Naive B cell (primary cell): ENCODE measurements around the gene MTURN. TPM values are rescaled to one million over a fixed set of nuclear protein-coding genes. Genes with fewer than 3 reads are reported as not detected.

ENCODE experiments used
- ATAC-seq, 2 donors: fragments of 150-1000 bp; cut with Tn5 transposase; 2 replicates each; pipeline ENCODE4 v1.10.0; 2021; ENCODE audit warnings: low read depth in 2 of 2, mild to moderate bottlenecking in 2 of 2, moderate library complexity in 2 of 2
- DNase-seq: peaks from one replicate; pipeline ENCODE4 v3.0.0; 2022
- H3K27ac Mint-ChIP-seq, 6 donors: one replicate each; pipeline ENCODE4 v1.8.0; 2020 to 2022; ENCODE audit warnings: mild to moderate bottlenecking in 6 of 6, mixed read lengths in 6 of 6, moderate library complexity in 5 of 6, inconsistent platforms in 2 of 6
- H3K27me3 Mint-ChIP-seq, 3 donors: one replicate each; pipeline ENCODE4 v1.8.0; 2021 to 2022; ENCODE audit warnings: mixed read lengths in 3 of 3, mild to moderate bottlenecking in 1 of 3
- H3K36me3 Mint-ChIP-seq, 2 donors: one replicate each; pipeline ENCODE4 v1.8.0; 2020 to 2022; ENCODE audit warnings: mixed read lengths in 2 of 2, inconsistent platforms in 1 of 2, mild to moderate bottlenecking in 1 of 2
- H3K4me1 Mint-ChIP-seq, 3 donors: one replicate each; pipeline ENCODE4 v1.8.0; 2020 to 2022; ENCODE audit warnings: mixed read lengths in 3 of 3, inconsistent platforms in 1 of 3, mild to moderate bottlenecking in 1 of 3, moderate library complexity in 1 of 3
- H3K4me3 Mint-ChIP-seq, 8 donors: one replicate each; pipeline ENCODE4 v1.8.0; 2020 to 2022; ENCODE audit warnings: mild to moderate bottlenecking in 8 of 8, mixed read lengths in 8 of 8, moderate library complexity in 8 of 8, inconsistent platforms in 2 of 8
- H3K9me3 Mint-ChIP-seq, 7 donors: one replicate each; pipeline ENCODE4 v1.8.0; 2020 to 2022; ENCODE audit warnings: mixed read lengths in 7 of 7, mild to moderate bottlenecking in 5 of 7, inconsistent platforms in 2 of 7, moderate library complexity in 1 of 7
- polyA plus RNA-seq, 6 donors: library from polyadenylated mRNA; unstranded; fragments of 300-500 nt; fragmentation: Illumina TruSeq; gene quantifications; one replicate each; pipeline ENCODE4 v1.2.3, GENCODE V29; 2021; ENCODE audit warnings: low read depth in 6 of 6

Gene MTURN
- polyA plus RNA-seq, 6 donors from 2014 or later, result 3.1 to 8.3 (median 4.7) TPM

DNA sequence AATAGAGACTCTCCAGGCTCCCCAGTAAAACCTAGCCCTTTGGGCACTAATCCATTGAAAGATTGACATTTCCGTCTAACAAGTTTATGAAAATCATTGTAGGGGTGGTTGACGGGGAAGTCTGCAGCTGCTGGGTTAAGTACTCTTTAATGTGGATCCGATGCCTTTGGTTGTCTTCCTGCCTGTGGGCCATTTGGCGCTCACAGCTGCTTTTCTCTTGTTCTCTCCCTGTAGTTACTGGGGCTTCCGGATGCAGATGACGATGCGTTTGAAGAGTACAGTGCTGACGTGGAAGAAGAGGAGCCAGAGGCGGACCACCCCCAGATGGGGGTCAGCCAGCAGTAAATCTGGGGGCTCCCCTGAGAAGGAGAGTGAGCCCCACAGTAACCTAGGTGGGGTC, 22.4 kb downstream of the MTURN start:
- Mint-ChIP-seq H3K4me1 (peaks cover 24 to 28% (median 26%) of the 10 kb centered on the region in 3 donors), H3K27me3 (peaks cover 0 to 4% (median 0%) of the 10 kb centered on the region in 3 donors), H3K4me3 (no peak overlapping the region), H3K27ac (no peak overlapping the region), H3K36me3 (no peaks in the 10 kb centered on the region), H3K9me3 (no peaks in the 10 kb centered on the region)
- ATAC-seq (no peak), DNase-seq (no peak)

DNA sequence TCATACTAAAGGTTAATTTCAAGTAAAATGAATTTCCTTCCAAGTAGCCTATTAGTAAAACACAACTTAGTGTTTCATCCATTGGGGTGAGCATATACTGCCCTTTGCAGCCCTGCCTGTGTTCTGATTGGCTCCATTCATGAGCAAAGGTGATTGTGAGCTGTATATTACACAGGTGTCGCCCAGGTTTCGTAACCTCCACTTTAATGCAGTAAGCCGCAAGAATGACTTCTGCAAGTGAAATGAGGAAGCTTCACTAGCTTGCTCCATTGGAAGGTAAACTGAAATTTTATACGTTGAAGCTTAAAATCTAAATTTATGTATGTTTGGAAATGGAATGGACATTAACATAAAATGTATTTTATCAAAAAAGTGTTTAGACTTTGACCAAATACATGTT, 24.4 kb downstream of the MTURN start:
- Mint-ChIP-seq H3K36me3 (no peaks in the 10 kb centered on the region), H3K9me3 (no peaks in the 10 kb centered on the region), H3K27me3 (peaks cover 0 to 4% (median 0%) of the 10 kb centered on the region in 3 donors), H3K27ac (peak overlapping the region in 3 of 6 donors; percentile 39 to 51 (median 47)), H3K4me1 (peaks cover 43 to 46% (median 44%) of the 10 kb centered on the region in 3 donors), H3K4me3 (peak overlapping the region; percentile 17 to 77 (median 56))
- peak; percentile 79 to 83 for ATAC-seq
- peak; percentile 19 for DNase-seq

DNA sequence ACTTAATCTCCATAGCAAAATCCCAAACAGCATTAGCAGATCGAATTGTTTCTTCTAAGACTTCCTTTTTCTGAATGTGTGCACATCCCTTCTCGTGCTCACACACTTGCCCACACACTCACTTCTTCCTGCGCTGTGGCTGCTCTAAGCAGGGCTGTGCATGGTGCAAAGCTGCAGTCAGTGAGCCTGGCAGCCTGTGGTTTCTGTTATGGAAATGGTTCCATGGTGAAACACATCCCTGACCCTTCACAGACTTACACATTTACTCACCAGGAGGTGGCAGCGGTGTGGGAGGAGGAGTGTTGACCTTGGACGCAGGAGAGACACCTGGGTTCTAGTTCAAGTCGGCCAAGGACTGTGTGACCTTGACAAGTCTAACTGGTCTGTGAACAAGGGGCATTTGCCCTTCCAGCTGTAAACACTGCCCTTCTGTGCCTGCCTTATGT, 24.9 kb downstream of the MTURN start:
- H3K27me3 Mint-ChIP-seq, result peaks cover 0 to 4% (median 0%) of the 10 kb centered on the region in 3 donors
- H3K36me3 Mint-ChIP-seq, result no peaks in the 10 kb centered on the region
- H3K4me1 Mint-ChIP-seq, result peaks cover 44 to 50% (median 49%) of the 10 kb centered on the region in 3 donors
- no peak for DNase-seq
- H3K9me3 Mint-ChIP-seq, result no peaks in the 10 kb centered on the region
- H3K4me3 Mint-ChIP-seq, result peak overlapping the region; percentile 17 to 77 (median 56)
- peak; percentile 53 to 59 for ATAC-seq
- H3K27ac Mint-ChIP-seq, result peak overlapping the region in 3 of 6 donors; percentile 5 to 51 (median 8)

DNA sequence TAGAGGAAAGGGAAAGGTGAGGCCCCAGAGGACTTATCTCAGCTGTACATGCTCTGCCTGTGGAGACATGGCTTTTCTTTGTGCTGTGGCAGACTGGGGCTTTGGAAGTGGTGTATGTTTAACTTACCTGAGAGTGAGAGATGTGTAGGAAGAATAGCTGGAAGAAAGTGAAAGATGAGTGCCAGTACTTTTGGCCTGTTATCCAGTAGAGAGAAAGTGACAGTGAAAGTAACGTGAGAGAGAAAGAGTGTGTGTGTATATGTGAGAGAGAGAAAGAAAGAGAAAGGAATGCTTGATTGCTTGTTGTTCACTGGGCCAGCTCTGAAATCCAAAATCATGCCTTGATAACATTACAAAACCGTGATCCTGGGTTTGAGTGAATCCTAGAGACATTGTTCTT, 25.5 kb downstream of the MTURN start:
- H3K4me3 Mint-ChIP-seq, result peak overlapping the region in 4 of 8 donors; percentile 9 to 74 (median 33)
- H3K4me1 Mint-ChIP-seq, result peaks cover 44 to 52% (median 51%) of the 10 kb centered on the region in 3 donors
- ATAC-seq (no peak), DNase-seq (no peak)
- peak overlapping the region in 3 of 6 donors; percentile 4 to 12 (median 5) for H3K27ac Mint-ChIP-seq
- H3K36me3 Mint-ChIP-seq, result no peaks in the 10 kb centered on the region
- peaks cover 0 to 3% (median 0%) of the 10 kb centered on the region in 3 donors for H3K27me3 Mint-ChIP-seq
- no peaks in the 10 kb centered on the region for H3K9me3 Mint-ChIP-seq

DNA sequence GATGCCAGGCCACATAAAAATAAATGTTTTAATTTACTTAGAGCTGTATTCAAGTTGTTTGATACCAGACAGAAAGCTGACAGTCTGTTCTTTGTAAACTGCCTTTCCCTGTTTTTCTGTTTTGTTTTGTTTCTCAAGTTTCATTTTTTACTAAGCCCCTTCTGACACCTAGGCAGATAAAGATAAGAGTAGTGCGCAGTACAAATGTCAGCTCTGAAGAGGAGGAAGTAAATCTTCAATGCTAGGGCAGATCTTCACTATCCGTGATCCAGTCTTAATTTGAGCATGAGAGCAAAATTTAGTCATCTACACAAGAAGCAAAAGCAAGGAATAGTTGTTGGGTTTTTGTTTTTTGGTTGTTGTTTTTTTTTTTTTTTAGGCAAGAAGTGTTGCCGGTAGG, 27.3 kb downstream of the MTURN start:
- no peak for DNase-seq
- Mint-ChIP-seq H3K36me3 (no peaks in the 10 kb centered on the region), H3K4me3 (peak overlapping the region in 6 of 8 donors; percentile 6 to 81 (median 62)), H3K9me3 (no peaks in the 10 kb centered on the region), H3K4me1 (peaks cover 44 to 52% (median 49%) of the 10 kb centered on the region in 3 donors), H3K27me3 (no peaks in the 10 kb centered on the region), H3K27ac (peak overlapping the region in 3 of 6 donors; percentile 0 to 20 (median 19))
- ATAC-seq, result no peak

DNA sequence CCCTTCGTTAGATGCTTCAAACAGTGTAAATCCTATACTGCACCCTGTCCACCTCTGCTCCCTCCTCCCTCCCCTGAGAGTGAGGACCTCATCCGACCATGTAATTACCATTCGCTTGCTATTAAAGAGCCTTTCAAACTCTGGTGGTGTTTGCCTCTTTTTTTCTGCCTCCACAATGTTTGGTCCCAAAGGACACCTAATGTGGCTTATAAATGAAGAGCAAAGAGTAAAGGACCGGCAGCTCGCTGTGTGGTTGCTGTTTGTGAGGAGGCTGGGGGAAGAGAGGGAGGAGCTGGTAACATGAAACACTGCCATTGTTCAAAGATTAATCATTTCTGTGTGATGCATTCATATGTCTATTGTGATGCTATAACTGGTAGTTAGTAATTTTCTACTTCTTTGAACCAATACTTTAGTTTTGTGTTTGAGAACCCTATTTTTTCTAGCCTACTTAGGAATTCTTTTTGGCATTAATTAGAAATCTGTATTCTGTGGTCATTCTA, 27.9 kb downstream of the MTURN start:
- Mint-ChIP-seq H3K27me3 (no peaks in the 10 kb centered on the region), H3K9me3 (no peaks in the 10 kb centered on the region), H3K27ac (peak overlapping the region in 4 of 6 donors; percentile 19 to 85 (median 78)), H3K4me1 (peaks cover 44 to 52% (median 46%) of the 10 kb centered on the region in 3 donors), H3K4me3 (peak overlapping the region in 7 of 8 donors; percentile 6 to 81 (median 72)), H3K36me3 (no peaks in the 10 kb centered on the region)
- no peak for ATAC-seq
- no peak for DNase-seq

DNA sequence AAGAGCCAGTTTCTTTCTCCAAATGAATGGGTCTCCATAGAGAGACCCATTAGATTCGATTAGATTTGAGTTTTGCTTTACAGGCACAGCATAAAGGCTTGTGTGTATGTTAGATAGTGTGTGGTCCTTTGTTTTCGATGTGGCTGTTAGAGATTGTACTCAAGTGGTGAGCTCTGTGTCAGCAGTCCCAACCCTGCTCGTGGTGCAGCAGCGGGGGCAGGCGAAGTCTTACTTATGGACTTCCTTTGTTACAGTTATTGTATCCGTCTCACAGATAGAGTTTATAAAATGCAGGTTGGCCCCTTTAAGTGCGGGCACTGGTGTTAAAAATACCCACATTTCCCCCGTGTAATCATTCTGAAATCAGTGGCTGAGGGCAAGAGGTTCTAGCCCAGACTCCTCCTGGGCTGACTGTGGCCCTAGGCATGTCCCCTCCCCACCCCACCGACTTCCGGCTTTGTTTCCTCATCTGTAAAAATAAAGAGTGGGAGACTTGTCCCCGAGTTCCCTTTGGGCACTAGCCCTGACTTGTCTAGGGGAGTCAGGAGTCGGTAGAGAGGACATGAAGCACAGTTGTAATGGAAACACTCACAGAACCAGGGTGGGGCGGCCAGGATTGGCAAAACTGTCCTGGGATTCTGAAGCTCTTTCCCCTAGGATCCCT, 28.6 kb downstream of the MTURN start:
- peak; percentile 17 to 22 for ATAC-seq
- Mint-ChIP-seq H3K27ac (peak overlapping the region in 3 of 6 donors; percentile 19 to 75 (median 40)), H3K9me3 (no peaks in the 10 kb centered on the region), H3K36me3 (no peaks in the 10 kb centered on the region), H3K4me1 (peaks cover 44 to 52% (median 46%) of the 10 kb centered on the region in 3 donors), H3K27me3 (no peaks in the 10 kb centered on the region), H3K4me3 (peak overlapping the region in 7 of 8 donors; percentile 9 to 81 (median 69))
- DNase-seq, result no peak

DNA sequence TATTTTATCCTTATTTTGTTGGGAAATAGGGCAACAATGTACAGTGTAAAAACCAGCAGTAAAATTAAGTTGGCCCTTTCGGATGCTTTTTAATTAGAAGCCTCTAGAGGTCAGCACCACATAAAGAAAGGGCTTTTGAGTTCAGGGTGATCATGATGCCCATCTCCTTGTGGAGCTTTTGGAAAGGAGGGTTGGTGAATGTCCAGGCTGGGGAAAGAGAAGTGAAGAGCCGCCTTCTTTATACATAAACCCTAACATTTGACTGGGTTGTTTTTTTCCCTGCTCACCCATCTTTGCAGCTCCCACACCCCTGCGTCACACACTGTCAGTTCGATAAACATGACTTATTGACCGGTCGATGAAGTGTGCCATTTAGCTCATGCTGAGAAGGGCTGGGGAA, 29.8 kb downstream of the MTURN start:
- H3K4me3 Mint-ChIP-seq, result peak overlapping the region in 1 of 8 donors; percentile 21
- DNase-seq, result peak; percentile 21

DNA sequence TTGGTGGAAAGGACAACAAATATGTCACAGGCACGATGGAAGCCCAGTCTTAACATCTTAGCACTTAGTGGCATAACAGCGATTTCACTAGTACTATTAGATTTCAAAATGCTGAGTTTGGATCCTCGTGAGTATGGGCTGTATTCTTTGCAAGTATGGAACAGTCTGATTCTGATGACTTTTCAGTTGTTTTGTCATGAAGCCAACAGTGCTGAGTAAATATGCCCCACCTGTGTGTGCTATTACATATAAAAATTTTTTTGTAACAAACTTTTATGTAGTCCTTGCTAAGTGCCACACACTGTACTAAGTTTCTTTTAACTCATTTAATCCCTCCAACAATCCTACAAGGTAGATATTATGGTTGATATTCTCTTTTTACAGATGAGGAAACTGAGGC, 30.8 kb downstream of the MTURN start:
- no peaks in the 10 kb centered on the region for H3K9me3 Mint-ChIP-seq
- no peak overlapping the region for H3K4me3 Mint-ChIP-seq
- DNase-seq (no peak), ATAC-seq (no peak)
- H3K36me3 Mint-ChIP-seq, result no peaks in the 10 kb centered on the region
- no peaks in the 10 kb centered on the region for H3K27me3 Mint-ChIP-seq
- H3K27ac Mint-ChIP-seq, result peak overlapping the region in 1 of 6 donors; percentile 15
- H3K4me1 Mint-ChIP-seq, result peaks cover 26 to 33% (median 31%) of the 10 kb centered on the region in 3 donors

More for the DNA sequence above, 29.8 kb downstream of the MTURN start:
- Mint-ChIP-seq H3K27ac (peak overlapping the region in 1 of 6 donors; percentile 3), H3K4me1 (peaks cover 36 to 43% (median 39%) of the 10 kb centered on the region in 3 donors), H3K36me3 (no peaks in the 10 kb centered on the region), H3K27me3 (no peaks in the 10 kb centered on the region), H3K9me3 (no peaks in the 10 kb centered on the region)
- ATAC-seq, result peak; percentile 37 to 41

DNA sequence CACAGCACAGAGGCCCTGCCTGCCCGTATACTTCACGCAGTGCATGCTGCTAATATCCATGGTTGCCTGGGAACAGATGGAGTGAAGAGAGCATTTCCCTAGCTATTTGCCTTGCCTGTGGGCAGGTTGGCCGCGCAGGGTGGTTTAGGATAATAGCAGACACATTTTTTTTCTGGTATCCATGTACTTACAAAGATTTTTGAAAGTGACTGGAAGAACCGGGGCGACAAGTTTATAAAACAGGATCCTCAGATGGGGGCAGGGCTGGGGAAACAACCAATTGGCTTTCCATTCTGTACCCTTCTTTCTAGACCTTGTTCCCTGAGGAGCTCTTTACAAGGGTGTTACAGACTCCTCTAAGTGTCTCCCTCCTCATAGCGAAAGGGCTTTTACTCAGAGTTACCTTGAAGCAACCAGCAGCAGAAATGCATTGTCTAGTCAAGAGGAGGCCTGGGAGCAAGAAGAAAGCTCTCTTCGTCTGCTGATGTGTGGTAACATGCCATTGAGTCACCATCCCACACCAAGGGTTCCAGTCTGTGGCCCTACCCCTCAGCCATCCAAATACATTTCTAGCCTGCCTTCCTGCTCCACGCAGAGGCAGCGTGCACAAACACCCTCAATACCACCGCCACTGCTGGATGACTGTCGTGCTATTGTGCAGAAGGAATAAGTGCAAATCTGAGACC, 31.5 kb downstream of the MTURN start:
- Mint-ChIP-seq H3K9me3 (no peaks in the 10 kb centered on the region), H3K27ac (peak overlapping the region in 1 of 6 donors; percentile 39), H3K27me3 (no peaks in the 10 kb centered on the region), H3K4me3 (no peak overlapping the region), H3K36me3 (no peaks in the 10 kb centered on the region), H3K4me1 (peaks cover 23 to 31% (median 26%) of the 10 kb centered on the region in 3 donors)
- ATAC-seq (no peak), DNase-seq (no peak)

DNA sequence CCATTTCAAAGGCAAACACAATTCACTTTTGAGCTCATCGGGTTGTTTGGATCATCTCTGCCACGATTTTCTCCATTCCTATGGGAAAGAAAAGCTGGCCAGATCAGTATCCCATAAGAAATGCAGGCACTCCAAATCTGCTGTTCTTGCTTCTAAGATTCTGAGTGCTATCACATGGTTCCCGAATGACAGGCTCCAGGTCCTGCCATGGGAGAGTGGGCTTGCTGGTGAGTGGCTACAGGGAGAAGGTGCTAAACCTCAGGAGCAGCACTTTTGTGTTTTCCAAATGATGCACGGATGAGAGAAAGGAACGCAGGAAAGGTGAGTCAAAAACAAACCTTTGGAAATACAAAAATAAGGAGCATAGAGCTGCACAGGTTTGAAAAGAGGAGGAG, 32.1 kb downstream of the MTURN start:
- Mint-ChIP-seq H3K27ac (no peak overlapping the region), H3K4me3 (no peak overlapping the region), H3K9me3 (no peaks in the 10 kb centered on the region), H3K4me1 (peaks cover 22 to 31% (median 25%) of the 10 kb centered on the region in 3 donors), H3K36me3 (no peaks in the 10 kb centered on the region), H3K27me3 (no peaks in the 10 kb centered on the region)
- DNase-seq, result no peak
- no peak for ATAC-seq

DNA sequence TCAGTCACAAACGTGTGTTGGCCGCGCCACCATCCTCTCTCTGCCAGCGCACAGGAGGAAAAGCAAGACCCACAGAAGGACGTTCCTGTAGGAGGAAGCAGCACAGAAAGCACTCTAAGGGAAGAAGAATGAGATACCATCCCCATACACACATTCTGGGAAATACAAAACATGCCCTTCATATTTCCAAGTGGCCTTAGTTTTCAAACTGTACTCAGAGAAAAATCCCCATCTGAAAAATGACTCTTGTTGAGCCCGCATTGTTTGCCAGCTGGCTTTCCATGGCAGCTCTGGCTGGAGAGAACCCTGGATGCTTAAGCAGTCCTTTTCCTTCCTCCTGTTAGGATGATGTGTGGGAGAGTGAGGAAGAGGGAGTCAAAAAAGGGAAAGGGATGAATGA, 33.1 kb downstream of the MTURN start:
- no peak for DNase-seq
- Mint-ChIP-seq H3K27ac (no peak overlapping the region), H3K36me3 (no peaks in the 10 kb centered on the region)

DNA sequence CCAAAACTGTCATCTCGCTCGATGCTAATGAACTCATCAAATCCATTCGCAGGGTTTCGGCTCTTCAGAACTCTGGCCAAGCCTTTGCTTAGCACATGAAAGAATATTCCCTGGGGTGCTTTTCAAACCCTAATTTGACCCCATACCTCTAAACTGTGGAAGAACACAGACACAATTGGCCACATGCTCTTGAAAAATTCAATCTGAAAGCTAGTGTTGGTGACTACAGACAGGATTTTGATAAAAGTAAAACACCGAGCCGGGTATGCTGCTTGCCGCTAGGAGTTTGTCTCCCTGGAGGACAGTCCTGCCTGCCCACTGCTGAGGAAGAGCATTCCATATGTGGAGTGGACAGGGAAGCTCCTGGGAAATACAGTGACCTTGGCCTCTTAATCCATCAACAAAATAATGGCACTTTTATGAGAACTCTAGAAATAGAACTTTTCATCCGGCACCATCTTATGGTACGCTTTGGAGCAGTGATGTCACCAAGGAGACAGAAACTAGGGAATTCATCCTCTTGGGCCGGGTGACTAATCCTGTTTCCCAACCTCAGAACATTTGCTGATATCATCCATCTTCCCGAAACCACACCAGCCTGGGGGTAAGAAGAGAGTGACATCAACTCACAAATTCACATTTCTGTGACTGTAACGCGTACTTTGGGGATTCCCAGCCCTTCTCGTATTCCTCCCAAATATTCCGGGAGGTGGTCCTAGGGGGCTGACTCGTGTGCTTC, 34.2 kb downstream of the MTURN start:
- DNase-seq (no peak), ATAC-seq (no peak)
- no peaks in the 10 kb centered on the region for H3K9me3 Mint-ChIP-seq
- peaks cover under 1 to 11% (median 8%) of the 10 kb centered on the region in 3 donors for H3K4me1 Mint-ChIP-seq
- H3K36me3 Mint-ChIP-seq, result no peaks in the 10 kb centered on the region
- H3K27me3 Mint-ChIP-seq, result no peaks in the 10 kb centered on the region
- H3K4me3 Mint-ChIP-seq, result no peak overlapping the region
- H3K27ac Mint-ChIP-seq, result no peak overlapping the region

More for the DNA sequence above, 33.1 kb downstream of the MTURN start:
- no peaks in the 10 kb centered on the region for H3K27me3 Mint-ChIP-seq
- no peak for ATAC-seq
- no peaks in the 10 kb centered on the region for H3K9me3 Mint-ChIP-seq
- H3K4me3 Mint-ChIP-seq, result no peak overlapping the region
- H3K4me1 Mint-ChIP-seq, result peaks cover 11 to 22% (median 19%) of the 10 kb centered on the region in 3 donors
